T follicular helper cell (primary cell): ENCODE measurements around the gene PRKG1.
"Not testable (repeated sequence)": the region's sequence is repeated elsewhere in the genome, so short reads cannot be mapped to it uniquely, and the experiment has no call there.

Source experiments
- DNase-seq: peaks from one replicate; pipeline ENCODE4 v3.0.0-alpha.2; 2020; ENCODE audit warnings: low read depth

The PRKG1 gene

GRCh38 chr10:51321980-51322379 is 247.7 kb downstream of the PRKG1 start:
- no peak for DNase-seq

- no peak for DNase-seq
Observed at GRCh38 chr10:51325649-51326048, 251.4 kb downstream of the PRKG1 start.

DNA sequence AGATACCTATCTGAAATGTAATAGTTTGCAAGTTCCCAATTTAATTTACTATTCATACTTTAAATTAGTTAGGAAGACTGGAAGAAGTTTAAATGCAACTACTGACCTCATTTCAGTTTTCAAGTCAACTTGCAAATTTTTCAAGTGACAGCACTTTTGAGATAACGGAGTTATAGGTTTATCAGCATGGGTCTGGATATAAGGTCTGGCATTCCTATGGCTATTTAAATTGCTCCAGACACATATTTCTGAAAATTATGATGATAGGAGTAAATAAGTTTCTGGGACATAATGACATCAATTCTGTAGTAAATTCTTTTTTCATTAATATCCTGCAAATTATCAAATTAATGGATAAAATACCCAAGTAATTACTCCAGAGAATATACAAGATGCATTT is 251.9 kb downstream of the PRKG1 start:
- DNase-seq = no peak

GRCh38 chr10:51327432-51327831 is 253.1 kb downstream of the PRKG1 start:
- no peak for DNase-seq

- DNase-seq = no peak
Observed at GRCh38 chr10:51340366-51340765, 266.1 kb downstream of the PRKG1 start.

DNA sequence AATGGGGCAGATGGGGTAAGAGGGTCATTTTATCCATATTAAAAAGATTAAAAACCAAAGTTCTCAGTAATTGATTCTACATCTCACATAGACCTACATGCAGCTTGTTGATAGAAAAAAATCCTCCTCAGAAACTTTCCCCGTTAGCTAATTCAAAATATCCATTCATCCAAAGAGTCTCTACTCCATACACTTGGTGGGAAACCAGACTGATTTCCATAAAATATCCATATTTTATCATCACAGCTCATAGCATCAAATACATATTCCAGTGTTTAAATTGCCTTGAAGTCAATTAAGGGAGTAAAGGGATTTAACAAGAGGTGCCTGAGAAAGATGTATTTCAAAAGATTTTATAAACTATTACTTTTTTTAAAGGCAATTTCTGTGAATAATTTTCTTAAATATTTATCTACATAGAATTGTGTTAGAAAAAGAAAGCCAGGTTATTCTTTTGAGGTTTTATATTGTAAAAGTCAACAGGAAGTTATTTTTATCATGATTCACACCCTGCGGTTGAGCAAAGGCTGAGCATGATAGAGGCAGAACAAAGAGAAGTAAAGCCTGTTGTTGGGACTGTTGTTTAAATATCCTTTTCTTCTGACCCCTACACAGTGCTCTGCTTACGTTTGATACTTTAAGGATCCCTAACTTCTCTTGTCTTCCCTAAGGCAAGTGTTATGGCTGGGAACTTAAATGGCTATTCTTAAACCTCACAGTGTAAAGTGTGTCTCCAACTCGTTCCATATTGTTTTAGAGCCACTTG is 266.7 kb downstream of the PRKG1 start:
- DNase-seq = no peak

DNA sequence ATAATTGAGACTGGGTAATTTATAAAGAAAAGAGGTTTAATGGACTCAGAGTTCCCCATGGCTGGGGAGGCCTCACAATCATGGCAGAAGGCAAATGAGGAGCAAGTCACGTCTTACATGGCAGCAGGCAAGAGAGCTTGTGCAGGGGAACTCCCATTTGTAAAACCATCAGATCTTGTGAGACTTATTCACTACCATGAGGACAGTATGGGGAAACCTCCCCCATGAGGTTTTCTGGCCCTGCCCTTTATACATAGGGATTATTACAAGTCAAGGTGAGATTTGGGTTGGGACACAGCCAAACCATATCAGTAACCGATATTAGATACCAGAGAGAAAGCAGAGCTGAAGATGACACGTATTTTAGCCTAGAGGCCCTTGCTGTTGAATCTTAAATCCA is 267.5 kb downstream of the PRKG1 start:
- not testable (repeated sequence) for DNase-seq

DNA sequence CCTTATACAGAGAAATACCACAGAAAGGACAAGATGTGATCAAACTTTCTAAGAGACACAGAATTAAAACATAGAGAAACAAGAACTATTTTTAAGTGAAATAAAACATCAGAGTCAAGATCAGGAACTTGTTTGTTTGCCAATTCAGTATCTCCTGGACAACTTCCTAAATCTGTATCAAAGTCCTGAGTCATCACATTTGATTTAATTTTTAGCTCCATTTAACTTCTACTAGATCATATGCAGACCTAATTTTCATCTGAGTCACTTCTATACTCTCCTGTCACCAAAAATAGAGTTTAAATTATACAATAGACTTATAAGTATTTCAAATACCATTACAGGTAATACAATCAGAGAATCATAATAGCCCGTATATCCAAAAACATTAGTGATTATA is 268.1 kb downstream of the PRKG1 start:
- DNase-seq = no peak

- no peak for DNase-seq
Observed at GRCh38 chr10:51343391-51343790, 269.1 kb downstream of the PRKG1 start.

DNA sequence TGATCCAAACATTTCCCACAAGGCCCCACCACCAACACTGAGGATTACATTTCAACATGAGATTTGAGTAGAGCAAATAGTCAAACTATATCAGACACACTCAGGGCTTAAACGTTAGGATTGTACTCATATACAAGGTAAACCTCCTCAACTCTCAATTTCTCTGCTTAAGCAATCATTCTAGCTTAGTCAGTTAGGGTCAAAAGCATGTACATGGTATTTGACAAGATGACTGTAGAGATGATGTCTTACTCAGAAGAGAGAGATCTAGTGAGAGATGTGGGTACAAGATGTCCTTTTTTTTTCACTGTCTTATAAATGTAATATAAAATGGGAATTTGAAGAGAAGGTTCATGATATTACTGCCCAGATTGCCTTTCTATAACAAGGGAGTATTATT is 270.1 kb downstream of the PRKG1 start:
- DNase-seq = no peak

- DNase-seq = no peak
Observed at GRCh38 chr10:51348622-51349021, 274.3 kb downstream of the PRKG1 start.

DNA sequence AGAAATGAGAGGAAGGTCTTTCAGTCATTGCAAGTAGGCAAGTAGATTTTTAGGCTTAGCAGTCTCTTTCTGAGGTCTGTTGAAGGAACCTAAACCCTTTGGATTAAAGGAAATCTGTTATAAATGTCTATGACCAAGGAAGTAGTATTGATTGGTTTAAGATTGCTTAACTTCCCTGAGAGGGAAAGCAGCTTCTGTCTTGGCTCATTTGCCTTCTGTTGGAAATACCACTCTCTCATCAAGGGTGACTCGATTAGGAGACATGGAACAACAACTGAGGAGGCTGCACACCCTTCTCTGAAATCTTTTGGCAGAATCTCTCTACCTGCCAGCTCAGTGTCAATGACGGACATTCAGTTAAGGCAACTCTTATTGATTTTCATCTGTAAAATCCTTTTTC is 282.9 kb downstream of the PRKG1 start:
- DNase-seq = no peak

- DNase-seq = no peak
Observed at GRCh38 chr10:51358227-51358626, 283.9 kb downstream of the PRKG1 start.

DNA sequence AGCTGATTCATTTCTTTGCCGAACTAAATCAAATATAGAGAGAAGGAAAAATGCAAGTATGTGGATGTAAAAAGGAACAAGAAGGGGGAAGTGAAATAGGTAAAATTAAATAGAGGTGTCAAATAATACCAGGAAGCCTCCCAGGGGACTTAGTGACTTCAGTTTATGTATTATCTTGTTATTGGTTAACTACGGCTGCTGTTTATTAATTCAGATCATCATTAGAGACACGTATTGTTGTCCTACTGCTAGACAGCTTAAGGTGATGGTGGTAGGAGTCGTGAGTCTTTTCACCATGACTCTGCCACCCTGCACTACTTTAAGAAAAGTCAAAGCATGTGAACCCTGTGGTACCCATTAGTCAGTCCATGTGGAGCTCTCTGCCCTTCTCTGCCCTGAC is 289.1 kb downstream of the PRKG1 start:
- DNase-seq = no peak

GRCh38 chr10:51364674-51365073 is 290.4 kb downstream of the PRKG1 start:
- no peak for DNase-seq

- DNase-seq = no peak
Observed at GRCh38 chr10:51366044-51366443, 291.8 kb downstream of the PRKG1 start.

DNA sequence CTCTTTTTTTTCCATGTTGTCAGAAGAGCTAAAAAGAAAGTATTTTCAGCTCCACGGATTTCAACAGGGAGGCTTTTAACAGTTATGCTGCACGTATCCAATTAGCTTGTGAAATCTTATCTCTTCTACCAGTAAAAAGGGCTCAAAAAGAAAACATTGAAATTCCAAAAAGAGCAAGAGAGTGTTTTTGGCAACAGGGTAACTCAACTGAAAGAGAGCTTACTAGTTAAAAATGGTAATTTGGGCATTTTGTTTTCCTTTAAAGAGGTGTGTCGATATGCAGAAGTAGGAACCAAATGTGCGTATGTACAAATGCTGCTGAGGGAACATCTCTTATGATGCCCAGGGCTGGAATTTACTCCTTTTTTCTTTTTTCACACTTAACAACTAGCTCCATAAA is 292.8 kb downstream of the PRKG1 start:
- no peak for DNase-seq

GRCh38 chr10:51367694-51368093 is 293.4 kb downstream of the PRKG1 start:
- no peak for DNase-seq

- no peak for DNase-seq
Observed at GRCh38 chr10:51368943-51369342, 294.7 kb downstream of the PRKG1 start.

GRCh38 chr10:51369903-51370302 is 295.6 kb downstream of the PRKG1 start:
- no peak for DNase-seq

DNA sequence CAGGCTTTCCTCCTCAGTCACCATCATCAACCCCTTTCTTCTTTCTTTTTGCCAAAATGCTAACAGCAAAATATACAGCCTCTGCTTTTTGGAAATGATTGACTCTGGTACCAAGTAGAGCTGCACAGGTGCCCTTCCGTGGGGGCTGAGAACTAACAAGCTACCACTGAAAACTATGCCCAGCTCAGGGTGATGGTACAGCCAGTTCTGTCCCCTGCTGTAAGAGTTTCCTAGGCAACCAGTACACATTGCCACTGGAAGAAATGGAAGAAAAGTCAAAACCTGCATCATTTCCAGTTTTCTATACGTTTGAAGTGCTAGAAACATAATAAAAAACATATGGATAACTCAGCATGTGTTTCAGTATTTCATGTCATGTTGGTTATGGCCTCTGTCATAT is 297.5 kb downstream of the PRKG1 start:
- no peak for DNase-seq

DNA sequence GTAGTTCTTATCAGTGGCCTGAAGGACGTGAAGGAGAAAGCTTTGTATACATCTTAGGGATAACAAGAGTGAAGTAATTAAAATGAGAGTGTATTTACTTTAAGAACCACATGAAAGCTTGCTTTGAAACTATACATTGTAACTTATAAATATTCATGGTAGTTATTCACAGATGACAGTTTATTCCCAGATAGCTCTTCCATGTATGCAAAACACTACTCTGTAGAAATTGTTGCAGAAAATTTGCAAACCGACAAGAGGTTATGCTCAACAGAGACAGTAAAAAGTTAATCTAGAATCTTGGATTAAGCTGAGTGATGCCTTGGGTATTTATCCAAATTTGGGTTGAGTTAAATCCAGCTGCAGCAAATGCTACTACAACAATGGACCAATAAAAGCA is 301.5 kb downstream of the PRKG1 start:
- DNase-seq = no peak

GRCh38 chr10:51377070-51377931 is 303.0 kb downstream of the PRKG1 start:
- DNase-seq = no peak
